ENCODE data around the gene AFAP1L2.

DNA sequence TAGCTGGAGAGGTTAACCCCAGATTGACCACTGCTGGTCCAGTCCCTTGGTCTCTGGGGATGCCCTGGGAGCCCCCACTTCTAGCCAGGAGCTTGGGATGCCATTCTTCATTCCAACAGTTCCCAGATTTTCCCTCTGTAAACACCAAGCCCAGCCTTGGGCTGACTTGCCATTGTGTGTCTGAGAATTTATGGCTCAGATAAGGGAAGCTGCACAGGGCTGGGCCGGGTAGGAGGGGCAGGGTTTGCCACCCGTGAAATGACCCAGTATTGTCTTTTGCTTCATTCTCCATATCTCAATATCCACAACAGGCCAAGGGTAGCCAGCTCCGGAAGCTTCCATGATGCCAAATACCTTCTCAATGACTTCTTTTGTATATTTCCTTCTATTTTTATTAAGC, 32.1 kb downstream of the AFAP1L2 start:
- TF ChIP-seq, protein P1, sequence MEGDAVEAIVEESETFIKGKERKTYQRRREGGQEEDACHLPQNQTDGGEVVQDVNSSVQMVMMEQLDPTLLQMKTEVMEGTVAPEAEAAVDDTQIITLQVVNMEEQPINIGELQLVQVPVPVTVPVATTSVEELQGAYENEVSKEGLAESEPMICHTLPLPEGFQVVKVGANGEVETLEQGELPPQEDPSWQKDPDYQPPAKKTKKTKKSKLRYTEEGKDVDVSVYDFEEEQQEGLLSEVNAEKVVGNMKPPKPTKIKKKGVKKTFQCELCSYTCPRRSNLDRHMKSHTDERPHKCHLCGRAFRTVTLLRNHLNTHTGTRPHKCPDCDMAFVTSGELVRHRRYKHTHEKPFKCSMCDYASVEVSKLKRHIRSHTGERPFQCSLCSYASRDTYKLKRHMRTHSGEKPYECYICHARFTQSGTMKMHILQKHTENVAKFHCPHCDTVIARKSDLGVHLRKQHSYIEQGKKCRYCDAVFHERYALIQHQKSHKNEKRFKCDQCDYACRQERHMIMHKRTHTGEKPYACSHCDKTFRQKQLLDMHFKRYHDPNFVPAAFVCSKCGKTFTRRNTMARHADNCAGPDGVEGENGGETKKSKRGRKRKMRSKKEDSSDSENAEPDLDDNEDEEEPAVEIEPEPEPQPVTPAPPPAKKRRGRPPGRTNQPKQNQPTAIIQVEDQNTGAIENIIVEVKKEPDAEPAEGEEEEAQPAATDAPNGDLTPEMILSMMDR (IDR thresholded peaks at IDR 0.05), result no peak
- TF ChIP-seq EZH2 (IDR thresholded peaks at IDR 0.05; ENCODE audit: borderline replicate concordance, insufficient read depth, low read depth, low read length, poor library complexity, severe bottlenecking), result no peak
